ENCODE data around the gene NOTCH2NLA.
"Not testable (repeated sequence)": the region's sequence is repeated elsewhere in the genome, so short reads cannot be mapped to it uniquely, and the experiment has no call there.

GRCh38 chr1:146228710-146229477 is at the start of gene NOTCH2NLA:
- not testable (repeated sequence) for TF ChIP-seq TCF7L2 (IDR thresholded peaks at IDR 0.05; ENCODE audit: low read depth, low read length); REST (IDR thresholded peaks at IDR 0.05; ENCODE audit: insufficient read depth in 1 of 2, low read depth in 2 of 2, low read length in 1 of 2)

Measured in Panc1 (cell line).